CD14-positive monocyte (primary cell): ENCODE results near the gene CHST12. TPM values are rescaled to one million over a fixed set of nuclear protein-coding genes. Genes with fewer than 3 reads are reported as not detected.
A peak's percentile ranks its signal among the peaks of the same experiment; 100 is the strongest.
"Not testable (repeated sequence)": the region's sequence is repeated elsewhere in the genome, so short reads cannot be mapped to it uniquely, and the experiment has no call there.

Source experiments
- DNase-seq, 3 donors: peaks; one replicate each; pipeline ENCODE4 v3.0.0-alpha.2; 2011 to 2022
- H2AFZ ChIP-seq: 2 replicates; pipeline ENCODE4 v1.6.0; 2012; ENCODE audit warnings: mild to moderate bottlenecking, low read depth, low read length, inconsistent platforms; ENCODE audit not compliant: insufficient read depth, poor library complexity, severe bottlenecking
- H3K27ac ChIP-seq, 2 donors: 1 replicate in 1 of 2; 2 replicates in 1 of 2; pipeline ENCODE4 v1.5.1; 2012 to 2013; ENCODE audit warnings: low read length in 2 of 2, control low read depth in 1 of 2, inconsistent platforms in 1 of 2, low read depth in 1 of 2, mild to moderate bottlenecking in 1 of 2
- H3K27me3 ChIP-seq, 2 donors: one replicate each; pipeline versions ENCODE4 v1.6.0 to v1.6.1; 2011 to 2013; ENCODE audit warnings: low read length in 2 of 2; ENCODE audit not compliant: control insufficient read depth in 2 of 2, insufficient read depth in 2 of 2
- H3K36me3 ChIP-seq, 2 donors: replicated peaks in 1 of 2; 1 replicate in 1 of 2; 2 replicates in 1 of 2; pipeline versions ENCODE4 v1.5.1 to v1.6.1; 2012 to 2013; ENCODE audit warnings: low read length in 2 of 2, control low read depth in 1 of 2, inconsistent platforms in 1 of 2, mild to moderate bottlenecking in 1 of 2; ENCODE audit not compliant: insufficient read depth in 2 of 2, control insufficient read depth in 1 of 2
- H3K4me1 ChIP-seq, 2 donors: 1 replicate in 1 of 2; 2 replicates in 1 of 2; pipeline versions ENCODE4 v1.5.1 to v1.6.1; 2012 to 2013; ENCODE audit warnings: low read length in 2 of 2, control low read depth in 1 of 2, inconsistent platforms in 1 of 2, mild to moderate bottlenecking in 1 of 2, moderate library complexity in 1 of 2; ENCODE audit not compliant: insufficient read depth in 2 of 2, control insufficient read depth in 1 of 2
- H3K4me2 ChIP-seq: replicated peaks from 2 replicates; pipeline ENCODE3; 2012; ENCODE audit warnings: low read length, moderate library complexity, mild to moderate bottlenecking; ENCODE audit not compliant: poor library complexity, severe bottlenecking; ENCODE audit errors: extremely low read depth
- H3K4me3 ChIP-seq, 3 experiments: fragments of 200-600 bp in 1 of 3; sonication (generic) in 1 of 3; replicated peaks in 1 of 3; 1 replicate in 2 of 3; 2 replicates in 1 of 3; pipeline ENCODE4 v1.5.1; 2011 to 2013; ENCODE audit warnings: low read length in 3 of 3, mild to moderate bottlenecking in 3 of 3, control low read depth in 2 of 3, low read depth in 2 of 3, inconsistent platforms in 1 of 3, moderate library complexity in 1 of 3
- H3K79me2 ChIP-seq: 2 replicates; pipeline ENCODE4 v1.6.0; 2012; ENCODE audit warnings: mild to moderate bottlenecking, control low read depth, inconsistent platforms, low read length, moderate library complexity; ENCODE audit not compliant: insufficient read depth
- H3K9ac ChIP-seq: 2 replicates; pipeline ENCODE4 v1.6.0; 2017; ENCODE audit warnings: low read length, mild to moderate bottlenecking; ENCODE audit not compliant: insufficient read depth, poor library complexity, severe bottlenecking
- H3K9me3 ChIP-seq, 2 donors: replicated peaks in 1 of 2; 1 replicate in 1 of 2; 2 replicates in 1 of 2; pipeline versions ENCODE4 v1.5.1 to v1.6.1; 2012 to 2013; ENCODE audit warnings: low read length in 2 of 2, control low read depth in 1 of 2; ENCODE audit not compliant: control insufficient read depth in 1 of 2, insufficient read depth in 1 of 2
- H4K20me1 ChIP-seq: 2 replicates; pipeline ENCODE4 v1.6.0; 2012; ENCODE audit warnings: mild to moderate bottlenecking, low read length, control low read depth, moderate library complexity; ENCODE audit not compliant: insufficient read depth
- H3K27ac Mint-ChIP-seq, 7 donors: one replicate each; pipeline ENCODE4 v1.8.0; 2020; ENCODE audit warnings: mild to moderate bottlenecking in 7 of 7, mixed read lengths in 7 of 7, moderate library complexity in 6 of 7, inconsistent platforms in 2 of 7
- H3K27me3 Mint-ChIP-seq, 3 donors: one replicate each; pipeline ENCODE4 v1.8.0; 2021 to 2022; ENCODE audit warnings: low read depth in 3 of 3, mild to moderate bottlenecking in 3 of 3, mixed read lengths in 3 of 3, moderate library complexity in 3 of 3, inconsistent platforms in 1 of 3
- H3K36me3 Mint-ChIP-seq, 2 donors: one replicate each; pipeline ENCODE4 v1.8.0; 2020; ENCODE audit warnings: mixed read lengths in 2 of 2, inconsistent platforms in 1 of 2, mild to moderate bottlenecking in 1 of 2
- H3K4me1 Mint-ChIP-seq: one replicate; pipeline ENCODE4 v1.8.0; 2020; ENCODE audit warnings: mild to moderate bottlenecking, mixed read lengths
- H3K4me3 Mint-ChIP-seq, 2 donors: one replicate each; pipeline ENCODE4 v1.8.0; 2020; ENCODE audit warnings: mild to moderate bottlenecking in 2 of 2, mixed read lengths in 2 of 2, moderate library complexity in 1 of 2
- H3K9me3 Mint-ChIP-seq, 7 donors: one replicate each; pipeline ENCODE4 v1.8.0; 2020 to 2022; ENCODE audit warnings: mixed read lengths in 7 of 7, mild to moderate bottlenecking in 6 of 7, moderate library complexity in 6 of 7, inconsistent platforms in 2 of 7
- WGBS: methylation state at CpG from one replicate; pipeline ENCODE4 v1.1.5; 2013; ENCODE audit warnings: missing lambda C conversion rate; ENCODE audit not compliant: insufficient coverage; 5-methylcytosine and 5-hydroxymethylcytosine counted together
- intact Hi-C, 2 donors: fragments of 100-400 bp; cut with micrococcal nuclease; formaldehyde crosslinking; loops; one replicate each; pipeline versions ENCODE4 v1.15.0 to v1.15.1; 2023
- polyA plus RNA-seq, 3 donors: library from polyadenylated mRNA; depleted of rRNA in 1 of 3; unstranded in 2 of 3; stranded (reverse) in 1 of 3; fragments of 300-500 nt in 2 of 3; fragments of >200 nt in 1 of 3; fragmentation: Illumina TruSeq in 2 of 3; gene quantifications; 1 replicate in 2 of 3; 2 replicates in 1 of 3; pipeline ENCODE4 v1.2.3, GENCODE V29; 2012 to 2021
- TF ChIP-seq, protein P1 (sequence below): fragments of 200-600 bp; IDR thresholded peaks from one replicate; pipeline ENCODE4 v1.8.0; 2022; ENCODE audit warnings: antibody characterized with exemption, mild to moderate bottlenecking

Gene CHST12
- polyA plus RNA-seq, 3 donors: 5.8 to 10.6 (median 7.5) TPM

DNA sequence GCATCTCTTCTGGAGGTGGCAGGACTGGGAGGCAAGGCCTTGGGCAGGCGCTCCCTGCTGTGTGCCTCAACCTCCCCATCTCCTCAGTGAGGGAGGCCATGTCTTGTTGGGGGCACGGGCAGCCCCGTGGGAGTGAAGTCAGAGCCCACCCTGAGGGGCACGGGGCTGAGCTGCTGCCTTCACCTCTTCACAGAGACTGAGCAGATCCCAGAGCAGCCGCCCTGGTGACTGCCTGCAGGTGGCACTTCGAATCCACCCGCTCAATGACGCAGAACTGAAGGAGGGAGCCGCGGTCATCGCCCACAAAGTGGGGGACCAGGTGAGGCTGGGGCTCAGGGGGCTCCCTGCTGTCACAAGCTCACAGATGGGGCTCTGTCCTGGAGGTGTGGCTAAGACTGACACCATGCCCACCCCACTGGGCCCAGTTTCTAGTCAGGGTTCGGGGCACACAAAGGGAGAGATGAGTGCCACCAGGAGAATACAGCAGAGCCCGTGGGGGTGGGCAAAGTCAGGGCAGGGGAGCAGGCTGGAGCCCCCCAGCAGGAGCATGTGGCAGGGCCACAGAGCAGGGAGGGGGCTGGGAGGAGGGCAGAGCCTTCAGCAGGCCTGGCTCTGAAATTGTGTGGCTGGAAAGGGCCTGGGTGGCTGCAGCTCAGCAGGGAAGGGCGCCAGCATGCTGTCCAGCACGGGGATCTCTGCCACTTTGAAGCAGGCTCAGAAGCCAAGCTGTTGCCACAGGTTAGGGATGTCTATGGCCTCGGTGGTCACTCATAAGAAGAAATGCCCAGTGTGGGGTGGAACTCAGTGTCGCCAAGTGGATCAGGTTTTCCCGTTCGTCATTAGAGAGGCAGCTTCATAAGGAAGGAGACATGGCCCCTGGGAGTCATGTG is 18.8 kb upstream of the CHST12 start:
- H3K27me3 Mint-ChIP-seq: peaks cover 0 to 10% (median 3%) of the 10 kb centered on the region in 3 donors
- H3K27me3 ChIP-seq: no peaks in the 10 kb centered on the region
- peaks cover 25 to 32% of the 10 kb centered on the region in 2 donors for H3K36me3 Mint-ChIP-seq
- H3K27ac ChIP-seq: no peak overlapping the region
- no peaks in the 10 kb centered on the region for H3K9me3 ChIP-seq
- intact Hi-C loops: no loop called here
- H3K4me1 ChIP-seq: no peaks in the 10 kb centered on the region
- no peak overlapping the region for H3K4me3 Mint-ChIP-seq
- peak overlapping the region in 1 of 7 donors; percentile 63 for H3K27ac Mint-ChIP-seq
- H2AFZ ChIP-seq: no peak overlapping the region
- WGBS: 73% methylated on average over 19 of the region's 19 CpGs
- peaks cover 7% of the 10 kb centered on the region for H4K20me1 ChIP-seq
- H3K9ac ChIP-seq: no peak overlapping the region
- no peak overlapping the region for H3K4me2 ChIP-seq
- no peaks in the 10 kb centered on the region for H3K79me2 ChIP-seq
- no peak overlapping the region for H3K4me3 ChIP-seq
- peaks cover 0 to 2% (median 0%) of the 10 kb centered on the region in 7 donors for H3K9me3 Mint-ChIP-seq
- TF ChIP-seq, protein P1, sequence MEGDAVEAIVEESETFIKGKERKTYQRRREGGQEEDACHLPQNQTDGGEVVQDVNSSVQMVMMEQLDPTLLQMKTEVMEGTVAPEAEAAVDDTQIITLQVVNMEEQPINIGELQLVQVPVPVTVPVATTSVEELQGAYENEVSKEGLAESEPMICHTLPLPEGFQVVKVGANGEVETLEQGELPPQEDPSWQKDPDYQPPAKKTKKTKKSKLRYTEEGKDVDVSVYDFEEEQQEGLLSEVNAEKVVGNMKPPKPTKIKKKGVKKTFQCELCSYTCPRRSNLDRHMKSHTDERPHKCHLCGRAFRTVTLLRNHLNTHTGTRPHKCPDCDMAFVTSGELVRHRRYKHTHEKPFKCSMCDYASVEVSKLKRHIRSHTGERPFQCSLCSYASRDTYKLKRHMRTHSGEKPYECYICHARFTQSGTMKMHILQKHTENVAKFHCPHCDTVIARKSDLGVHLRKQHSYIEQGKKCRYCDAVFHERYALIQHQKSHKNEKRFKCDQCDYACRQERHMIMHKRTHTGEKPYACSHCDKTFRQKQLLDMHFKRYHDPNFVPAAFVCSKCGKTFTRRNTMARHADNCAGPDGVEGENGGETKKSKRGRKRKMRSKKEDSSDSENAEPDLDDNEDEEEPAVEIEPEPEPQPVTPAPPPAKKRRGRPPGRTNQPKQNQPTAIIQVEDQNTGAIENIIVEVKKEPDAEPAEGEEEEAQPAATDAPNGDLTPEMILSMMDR: no peak
- DNase-seq: no peak
- peaks cover 26 to 30% of the 10 kb centered on the region in 2 donors for H3K36me3 ChIP-seq
- H3K4me1 Mint-ChIP-seq: peaks cover 4% of the 10 kb centered on the region

DNA sequence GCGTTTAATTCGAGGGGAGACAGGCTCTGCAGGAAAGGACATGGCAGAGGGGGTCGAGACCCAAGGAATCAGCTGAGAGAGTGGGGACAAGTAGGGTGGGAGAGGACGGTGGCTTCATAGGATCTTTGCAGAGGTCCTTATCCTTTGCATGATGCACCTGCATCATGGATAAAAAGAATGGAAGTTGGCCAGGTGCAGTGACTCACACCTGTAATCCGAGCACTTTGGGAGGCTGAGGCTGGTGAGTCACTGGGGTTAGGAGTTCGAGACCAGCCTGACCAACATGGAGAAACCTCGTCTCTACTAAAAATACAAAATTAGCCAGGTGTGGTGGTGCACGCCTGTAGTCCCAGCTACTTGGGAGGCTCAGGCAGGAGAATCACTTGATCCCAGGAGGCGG is 17.3 kb upstream of the CHST12 start:
- H2AFZ ChIP-seq, H3K9me3 Mint-ChIP-seq, H3K9ac ChIP-seq, H3K27ac ChIP-seq, H3K4me3 ChIP-seq, intact Hi-C loops, DNase-seq, H4K20me1 ChIP-seq, H3K4me2 ChIP-seq, H3K9me3 ChIP-seq, H3K4me1 ChIP-seq, H3K27ac Mint-ChIP-seq, H3K27me3 ChIP-seq, H3K4me3 Mint-ChIP-seq, H3K79me2 ChIP-seq: not testable (repeated sequence)
- H3K36me3 ChIP-seq: peaks cover 11 to 15% of the 10 kb centered on the region in 2 donors
- H3K36me3 Mint-ChIP-seq: peaks cover 11 to 16% of the 10 kb centered on the region in 2 donors
- 97% methylated on average over 4 of the region's 9 CpGs for WGBS
- peaks cover 15% of the 10 kb centered on the region for H3K4me1 Mint-ChIP-seq
- H3K27me3 Mint-ChIP-seq: peaks cover 0 to 17% (median 3%) of the 10 kb centered on the region in 3 donors
